ENCODE measurements around the gene BMP7.
"Not testable (repeated sequence)": the region's sequence is repeated elsewhere in the genome, so short reads cannot be mapped to it uniquely, and the experiment has no call there.

Gene BMP7

DNA sequence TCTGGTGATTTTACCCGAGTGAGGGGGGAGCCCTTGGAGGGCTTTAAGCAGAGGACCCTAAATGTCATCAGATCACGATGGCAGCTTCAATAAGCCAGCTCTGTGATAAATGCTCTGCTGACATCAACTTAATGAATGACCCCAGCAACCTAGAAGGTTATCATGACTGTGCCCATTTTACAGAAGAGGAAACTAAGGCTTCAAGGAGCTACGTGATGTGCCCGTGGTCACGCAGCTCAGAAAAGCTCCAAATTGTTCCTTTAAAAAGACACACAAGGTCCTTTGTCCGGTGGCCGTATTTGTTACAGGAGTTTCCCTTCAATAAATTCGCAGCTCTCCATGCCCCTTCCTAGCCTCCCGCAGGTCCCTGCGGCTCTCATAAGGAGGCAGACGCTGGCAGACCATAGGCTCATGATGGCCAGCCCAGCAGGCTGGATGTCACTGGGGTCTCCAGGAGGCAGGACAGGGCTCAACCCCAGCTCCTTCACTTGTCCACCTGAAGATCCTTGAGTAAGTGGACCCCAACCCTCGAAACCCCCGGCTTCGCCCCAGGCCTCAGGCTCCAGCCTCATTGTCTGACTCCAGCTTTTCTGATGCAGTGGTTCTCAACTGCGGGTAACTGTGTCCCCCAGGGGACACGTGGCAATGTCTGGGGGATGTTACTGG lies 106.4 kb downstream of the BMP7 start:
- TF ChIP-seq, protein P1, sequence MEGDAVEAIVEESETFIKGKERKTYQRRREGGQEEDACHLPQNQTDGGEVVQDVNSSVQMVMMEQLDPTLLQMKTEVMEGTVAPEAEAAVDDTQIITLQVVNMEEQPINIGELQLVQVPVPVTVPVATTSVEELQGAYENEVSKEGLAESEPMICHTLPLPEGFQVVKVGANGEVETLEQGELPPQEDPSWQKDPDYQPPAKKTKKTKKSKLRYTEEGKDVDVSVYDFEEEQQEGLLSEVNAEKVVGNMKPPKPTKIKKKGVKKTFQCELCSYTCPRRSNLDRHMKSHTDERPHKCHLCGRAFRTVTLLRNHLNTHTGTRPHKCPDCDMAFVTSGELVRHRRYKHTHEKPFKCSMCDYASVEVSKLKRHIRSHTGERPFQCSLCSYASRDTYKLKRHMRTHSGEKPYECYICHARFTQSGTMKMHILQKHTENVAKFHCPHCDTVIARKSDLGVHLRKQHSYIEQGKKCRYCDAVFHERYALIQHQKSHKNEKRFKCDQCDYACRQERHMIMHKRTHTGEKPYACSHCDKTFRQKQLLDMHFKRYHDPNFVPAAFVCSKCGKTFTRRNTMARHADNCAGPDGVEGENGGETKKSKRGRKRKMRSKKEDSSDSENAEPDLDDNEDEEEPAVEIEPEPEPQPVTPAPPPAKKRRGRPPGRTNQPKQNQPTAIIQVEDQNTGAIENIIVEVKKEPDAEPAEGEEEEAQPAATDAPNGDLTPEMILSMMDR (conservative IDR thresholded peaks at IDR 0.05; ENCODE audit: control insufficient read depth, insufficient read depth, low read depth, low read length), result no peak
- no peak overlapping the region for H3K4me3 ChIP-seq (ENCODE audit: control insufficient read depth, low read depth, low read length)
- no peak for DNase-seq (ENCODE audit: low read depth)

DNA sequence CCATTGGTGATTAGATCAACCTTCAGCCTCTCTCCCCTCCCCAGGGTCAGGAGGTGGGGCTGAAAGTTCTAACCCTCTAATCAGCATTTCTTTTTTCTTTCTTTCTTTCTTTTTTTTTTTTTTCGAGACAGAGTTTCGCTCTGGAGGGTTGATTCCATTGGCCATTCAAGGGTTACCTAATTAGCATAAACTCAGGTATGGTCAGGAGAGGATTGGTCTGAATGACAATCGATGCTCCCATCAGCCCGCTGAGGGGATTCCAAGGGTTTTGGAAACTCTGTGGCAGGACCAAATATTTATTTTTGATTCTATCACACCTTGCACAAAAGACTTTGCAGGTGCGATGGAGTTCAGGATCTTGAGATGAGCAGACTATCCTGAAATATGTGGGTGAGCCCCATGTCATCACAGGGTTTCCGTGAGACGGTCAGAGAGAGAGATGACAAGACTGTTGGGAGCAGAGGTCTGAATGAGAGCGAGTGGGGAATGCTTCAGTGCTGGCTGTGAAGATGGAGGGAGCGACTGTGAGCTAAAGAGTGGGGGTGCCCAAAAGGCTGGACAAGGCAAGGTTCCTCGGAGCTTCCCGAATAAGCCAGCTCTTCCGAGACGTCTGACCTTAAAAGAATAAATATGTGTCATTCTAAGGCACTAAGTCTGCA lies 107.1 kb downstream of the BMP7 start:
- no peak for DNase-seq (ENCODE audit: low read depth)
- H3K4me3 ChIP-seq (ENCODE audit: control insufficient read depth, low read depth, low read length), result no peak overlapping the region
- TF ChIP-seq, protein P1 (conservative IDR thresholded peaks at IDR 0.05; ENCODE audit: control insufficient read depth, insufficient read depth, low read depth, low read length), result no peak

DNA sequence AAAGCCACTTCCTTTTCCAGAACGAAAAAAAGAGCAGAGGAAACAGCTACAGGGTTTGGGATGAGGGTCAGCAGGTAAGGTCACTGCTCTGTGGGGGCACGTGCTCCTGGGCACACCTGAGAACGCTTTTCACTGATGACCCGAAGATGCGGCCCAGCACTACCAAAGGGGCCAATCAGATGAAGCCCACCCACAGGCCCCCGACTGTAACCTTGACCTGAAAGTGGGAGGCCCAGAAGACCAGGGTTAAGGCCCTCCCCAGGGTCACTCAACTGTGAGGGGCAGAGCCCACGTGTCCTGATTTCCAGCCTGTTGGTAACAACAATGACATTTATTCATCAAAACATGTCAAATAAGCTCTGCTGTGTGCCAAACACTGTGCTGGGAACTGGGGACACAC lies 108.0 kb downstream of the BMP7 start:
- TF ChIP-seq, protein P1 (conservative IDR thresholded peaks at IDR 0.05; ENCODE audit: control insufficient read depth, insufficient read depth, low read depth, low read length), result no peak
- DNase-seq (ENCODE audit: low read depth), result no peak
- no peak overlapping the region for H3K4me3 ChIP-seq (ENCODE audit: control insufficient read depth, low read depth, low read length)

DNA sequence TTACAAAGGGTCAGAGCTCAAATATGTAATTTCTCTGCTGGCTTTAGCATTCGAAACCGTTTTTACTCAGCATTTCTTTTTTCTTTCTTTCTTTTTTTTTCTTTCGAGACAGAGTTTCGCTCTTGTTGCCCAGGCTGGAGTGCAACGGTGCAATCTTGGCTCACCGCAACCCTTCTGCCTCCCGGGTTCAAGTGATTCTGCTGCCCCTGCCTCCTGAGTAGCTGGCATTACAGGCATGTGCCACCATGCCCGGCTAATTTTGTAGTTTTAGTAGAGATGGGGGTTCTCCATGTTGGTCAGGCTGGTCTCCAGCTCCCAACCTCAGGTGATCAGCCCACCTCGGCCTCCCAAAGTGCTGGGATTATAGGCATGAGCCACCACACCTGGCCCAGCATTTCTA lies 108.7 kb downstream of the BMP7 start:
- DNase-seq (ENCODE audit: low read depth), result not testable (repeated sequence)

DNA sequence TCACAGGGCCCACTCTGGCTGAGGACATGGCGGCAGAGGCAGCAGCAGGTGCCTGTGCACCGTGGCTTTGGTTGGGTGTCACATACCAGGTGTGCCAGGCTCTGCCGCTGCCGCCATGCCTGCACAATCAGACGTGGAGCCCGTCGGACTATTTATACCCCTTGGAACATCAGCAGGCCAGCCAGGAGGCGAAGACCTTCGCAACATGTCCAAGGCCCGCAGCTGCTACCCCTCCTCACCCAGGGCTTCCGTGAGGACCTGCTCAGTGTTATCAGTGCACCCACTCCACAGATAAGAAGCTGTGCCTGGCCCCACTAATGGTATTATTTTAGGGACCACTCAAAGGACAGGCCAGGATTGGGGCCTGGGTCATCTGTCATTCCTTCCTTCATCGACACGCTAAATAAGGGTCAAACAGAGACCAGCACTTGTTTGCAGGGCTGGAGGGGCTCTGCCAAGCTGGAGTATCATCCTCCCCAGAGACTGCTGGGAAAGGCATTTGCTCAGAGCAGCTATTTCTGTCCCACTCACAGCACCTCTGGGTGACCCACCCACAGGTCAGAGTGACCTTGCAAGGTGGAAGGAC lies 109.2 kb downstream of the BMP7 start:
- TF ChIP-seq, protein P1 (conservative IDR thresholded peaks at IDR 0.05; ENCODE audit: control insufficient read depth, insufficient read depth, low read depth, low read length), result no peak
- no peak for DNase-seq (ENCODE audit: low read depth)
- H3K4me3 ChIP-seq (ENCODE audit: control insufficient read depth, low read depth, low read length), result no peak overlapping the region

More for the DNA sequence above, 108.7 kb downstream of the BMP7 start:
- not testable (repeated sequence) for H3K4me3 ChIP-seq (ENCODE audit: control insufficient read depth, low read depth, low read length)

DNA sequence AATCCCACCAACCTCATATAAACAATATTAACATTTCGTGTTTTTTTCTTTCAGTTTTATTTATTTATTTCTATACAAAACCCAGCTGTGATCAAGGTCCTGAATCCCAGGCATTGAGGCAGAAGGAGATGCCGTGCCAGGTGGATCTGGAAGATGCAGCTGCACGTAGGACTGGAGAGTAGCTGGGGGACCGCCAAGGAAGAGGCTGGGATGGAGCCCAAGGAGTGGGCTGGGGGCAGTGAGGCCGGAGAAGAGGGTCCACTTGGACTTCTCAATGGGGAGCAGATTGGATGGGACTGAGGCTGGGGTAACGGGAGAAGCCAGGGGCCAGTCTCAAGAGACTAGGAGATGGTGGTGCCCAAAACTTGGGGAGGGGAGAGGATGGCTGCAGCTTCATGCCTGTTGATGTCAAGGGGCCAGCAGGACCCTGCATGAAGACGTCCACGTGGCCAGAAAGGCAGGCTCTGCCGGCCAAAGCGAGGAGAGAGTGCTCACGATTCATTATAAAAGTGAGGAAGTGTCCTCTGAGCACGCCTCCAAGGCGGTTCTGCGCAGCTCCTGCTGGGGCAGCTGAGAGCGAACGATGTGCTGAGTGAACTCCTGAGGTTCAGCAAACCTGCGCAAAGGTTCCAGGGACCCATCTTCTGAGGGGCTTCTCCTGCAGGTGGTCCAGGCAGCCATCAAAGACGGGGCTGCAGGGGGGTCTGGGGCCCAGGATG lies 110.3 kb downstream of the BMP7 start:
- TF ChIP-seq, protein P1 (conservative IDR thresholded peaks at IDR 0.05; ENCODE audit: control insufficient read depth, insufficient read depth, low read depth, low read length), result no peak
- H3K4me3 ChIP-seq (ENCODE audit: control insufficient read depth, low read depth, low read length), result no peak overlapping the region
- DNase-seq (ENCODE audit: low read depth), result no peak

DNA sequence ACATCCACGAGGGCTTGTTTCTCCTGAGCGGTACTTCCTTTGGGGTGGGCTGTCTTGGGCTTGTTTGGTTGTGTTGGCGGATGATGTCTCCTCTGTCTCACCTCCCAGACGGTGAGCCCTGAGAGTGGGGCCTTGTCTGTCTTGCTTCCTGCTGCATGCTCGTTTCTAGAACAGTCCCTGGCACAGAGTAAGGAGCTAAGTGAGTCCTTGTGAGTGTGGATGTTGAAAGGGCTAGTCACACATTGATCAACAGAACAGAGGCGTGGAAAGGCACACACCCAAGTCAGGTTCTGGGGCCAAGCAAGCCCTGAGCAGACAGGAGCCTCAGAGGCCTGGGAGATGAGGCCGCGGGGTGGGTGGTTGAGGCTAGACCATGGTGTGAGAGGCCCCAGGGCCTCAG lies 111.0 kb downstream of the BMP7 start:
- TF ChIP-seq, protein P1 (conservative IDR thresholded peaks at IDR 0.05; ENCODE audit: control insufficient read depth, insufficient read depth, low read depth, low read length), result no peak
- no peak overlapping the region for H3K4me3 ChIP-seq (ENCODE audit: control insufficient read depth, low read depth, low read length)
- DNase-seq (ENCODE audit: low read depth), result no peak
